HG03159 (cell line): Measurements from ENCODE around the gene ZNF628.

Experiments used
- ATAC-seq: cut with Tn5 transposase; IDR thresholded peaks from one replicate; pipeline ENCODE4 v1.9.1; 2021; ENCODE audit warnings: mild to moderate bottlenecking, moderate library complexity; ENCODE audit not compliant: unreplicated experiment

The ZNF628 gene

GRCh38 chr19:55483706-55484592 lies 7.5 kb downstream of the ZNF628 start:
- ATAC-seq, result no peak

GRCh38 chr19:55484593-55485438 lies 8.4 kb downstream of the ZNF628 start, which contains the start of gene NAT14:
TSS of gene NAT14 (plus strand) at chr19:55485188. CDS start at chr19:55485709, 521 bp downstream.
- ATAC-seq, result peak; percentile 66

GRCh38 chr19:55485439-55486011 lies 9.1 kb downstream of the ZNF628 start:
- ATAC-seq, result no peak

- no peak for ATAC-seq
Observed at GRCh38 chr19:55486043-55486970, 9.9 kb downstream of the ZNF628 start.

- ATAC-seq, result no peak
Observed at GRCh38 chr19:55486971-55487923, 10.8 kb downstream of the ZNF628 start.

- ATAC-seq, result no peak
Observed at GRCh38 chr19:55487924-55488687, 11.7 kb downstream of the ZNF628 start, which contains the start of gene SSC5D. TSS of gene SSC5D (plus strand) at chr19:55488436. CDS start at chr19:55488590, 154 bp downstream.

GRCh38 chr19:55488986-55489710 lies 12.7 kb downstream of the ZNF628 start:
- no peak for ATAC-seq

GRCh38 chr19:55489711-55490477 lies 13.5 kb downstream of the ZNF628 start:
- ATAC-seq, result no peak

GRCh38 chr19:55490478-55491432 lies 14.3 kb downstream of the ZNF628 start:
- ATAC-seq, result no peak

- ATAC-seq, result no peak
Observed at GRCh38 chr19:55491546-55492360, 15.3 kb downstream of the ZNF628 start.

- no peak for ATAC-seq
Observed at GRCh38 chr19:55492362-55492944, 16.0 kb downstream of the ZNF628 start.

GRCh38 chr19:55493052-55493644 lies 16.7 kb downstream of the ZNF628 start:
- ATAC-seq, result no peak

- ATAC-seq, result no peak
Observed at GRCh38 chr19:55493645-55494171, 17.3 kb downstream of the ZNF628 start.
